K562 (cell line): ENCODE data around the gene ODAD3. TPM values are rescaled to one million over a fixed set of nuclear protein-coding genes. Genes with fewer than 3 reads are reported as not detected.

Experiments used
- ATAC-seq: fragments of 200-7000 bp; cut with Tn5 transposase; 3 replicates; pipeline ENCODE4 v1.9.1; 2020; ENCODE audit warnings: moderate library complexity
- BruUV-seq: library from RNA; stranded (reverse); fragments of 400-500 nt; replicated peaks from 2 replicates; lab custom pipeline; 2021; lab: Mats Ljungman, UMichigan
- CTCF ChIA-PET: fragments of 300-600 bp; formaldehyde crosslinking; extraction: SDS; loops from one replicate; lab custom pipeline; 2021; ENCODE audit warnings: low intra/inter-chr PET ratio; lab: Yijun Ruan, JAX
- POLR2A ChIA-PET: fragments of 300-600, 350-650 bp; sonication (Branson Sonifier 250); formaldehyde crosslinking; extraction: SDS; loops from one replicate; lab custom pipeline; 2021; ENCODE audit warnings: antibody characterized with exemption, inconsistent platforms; lab: Yijun Ruan, JAX
- DNase-seq, 4 experiments: peaks; one replicate each; pipeline versions ENCODE4 v3.0.0 to v3.0.0-alpha.2; 2011 to 2018; ENCODE audit warnings: low spot score in 3 of 4, mixed read lengths in 3 of 4; ENCODE audit errors: extremely low read depth in 1 of 4
- FAIRE-seq: peaks from 2 replicates; lab custom pipeline; 2011; peaks lifted over from hg19 to GRCh38; lab: Jason Lieb, UNC
- H2AFZ ChIP-seq: 2 replicates; pipeline ENCODE4 v1.6.0; 2011; ENCODE audit warnings: low read depth, low read length, control low read depth, inconsistent platforms
- H3K27ac ChIP-seq: fragments of 200-600 bp; 3 replicates; pipeline ENCODE4 v1.8.0; 2011; ENCODE audit warnings: low read depth, mild to moderate bottlenecking, control low read depth, inconsistent platforms, low read length, moderate library complexity, mixed read lengths; ENCODE audit errors: extremely low read depth
- H3K27me3 ChIP-seq, 2 experiments: fragments of 300-600 bp in 1 of 2; 2 replicates in 1 of 2; 3 replicates in 1 of 2; pipeline versions ENCODE4 v1.6.0 to v1.8.0; 2011; ENCODE audit warnings: inconsistent platforms in 2 of 2, low read length in 2 of 2, mild to moderate bottlenecking in 1 of 2, mixed read lengths in 1 of 2, moderate library complexity in 1 of 2; ENCODE audit not compliant: control insufficient read depth in 2 of 2, insufficient read depth in 2 of 2
- H3K36me3 ChIP-seq: fragments of 300-600 bp; 3 replicates; pipeline ENCODE4 v1.8.0; 2011; ENCODE audit warnings: mild to moderate bottlenecking, low read length, inconsistent platforms; ENCODE audit not compliant: control insufficient read depth, insufficient read depth
- H3K4me1 ChIP-seq, 2 experiments: fragments of 200-600 bp in 1 of 2; replicated peaks in 1 of 2; 2 replicates in 1 of 2; 3 replicates in 1 of 2; pipeline versions ENCODE4 v1.5.1 to v1.8.0; 2011; ENCODE audit warnings: inconsistent platforms in 2 of 2, low read length in 2 of 2, mild to moderate bottlenecking in 1 of 2, mixed read lengths in 1 of 2, moderate library complexity in 1 of 2; ENCODE audit not compliant: control insufficient read depth in 2 of 2, insufficient read depth in 2 of 2
- H3K4me2 ChIP-seq: 2 replicates; pipeline ENCODE4 v1.6.1; 2011; ENCODE audit warnings: low read length, control low read depth, inconsistent platforms, mixed read lengths; ENCODE audit not compliant: insufficient read depth
- H3K4me3 ChIP-seq: fragments of 200-600 bp; sonication (generic), shearing (Covaris generic); 2 replicates; pipeline ENCODE4 v1.5.1; 2016; ENCODE audit warnings: control low read depth, inconsistent platforms
- H3K79me2 ChIP-seq: fragments of 200-600 bp; 3 replicates; pipeline ENCODE4 v1.8.0; 2011; ENCODE audit warnings: low read length, inconsistent platforms; ENCODE audit not compliant: control insufficient read depth, insufficient read depth
- H3K9ac ChIP-seq, 2 experiments: 2 replicates each; pipeline versions ENCODE4 v1.6.0 to v1.6.1; 2011; ENCODE audit warnings: low read depth in 2 of 2, low read length in 2 of 2, control low read depth in 1 of 2, inconsistent platforms in 1 of 2, mild to moderate bottlenecking in 1 of 2, mixed read lengths in 1 of 2; ENCODE audit not compliant: insufficient read depth in 1 of 2
- H3K9me1 ChIP-seq: one replicate; pipeline ENCODE4 v1.6.0; 2011; ENCODE audit warnings: inconsistent platforms, mild to moderate bottlenecking, low read length, moderate library complexity; ENCODE audit not compliant: control insufficient read depth, insufficient read depth
- H3K9me3 ChIP-seq: replicated peaks from 2 replicates; pipeline ENCODE4 v1.5.1; 2011; ENCODE audit warnings: low read depth, low read length, inconsistent platforms; ENCODE audit not compliant: control insufficient read depth, insufficient read depth
- H4K20me1 ChIP-seq: replicated peaks from 2 replicates; pipeline ENCODE4 v1.6.1; 2011; ENCODE audit warnings: low read length, inconsistent platforms, mixed read lengths; ENCODE audit not compliant: control insufficient read depth, insufficient read depth
- ESRRA ChIP-seq: fragments of 450-650 bp; IDR thresholded peaks from 2 replicates; pipeline ENCODE4 v1.6.1; 2014; ENCODE audit warnings: low read depth, mild to moderate bottlenecking, moderate library complexity, borderline replicate concordance
- EZH2 ChIP-seq: IDR thresholded peaks from 2 replicates; pipeline ENCODE4 v1.6.1; 2012; ENCODE audit warnings: low read depth, mild to moderate bottlenecking, inconsistent platforms, low read length, borderline replicate concordance
- KDM5B ChIP-seq: fragments of 200-600 bp; sonication (generic); IDR thresholded peaks from 2 replicates; pipeline ENCODE4 v1.6.1; 2012; ENCODE audit warnings: low read depth, mild to moderate bottlenecking, moderate library complexity, low read length, control low read depth, inconsistent platforms; ENCODE audit not compliant: insufficient replicate concordance
- NR1H2 ChIP-seq: sonication (generic); formaldehyde crosslinking; IDR thresholded peaks from 2 replicates; pipeline ENCODE4 v1.4.0; 2020; ENCODE audit warnings: mild to moderate bottlenecking, missing genetic modification reagents
- NR2C1 ChIP-seq, 2 experiments: fragments of 450-650 bp; IDR thresholded peaks; 2 replicates each; pipeline ENCODE4 v1.6.1; 2017; ENCODE audit warnings: mild to moderate bottlenecking in 2 of 2, antibody characterized with exemption in 1 of 2, inconsistent platforms in 1 of 2, missing compliant biosample characterization in 1 of 2, missing genetic modification characterization in 1 of 2
- NR2C2 ChIP-seq, 2 experiments: fragments of 200-800 bp in 1 of 2; sonication (Bioruptor generic) in 1 of 2; sonication (generic) in 1 of 2; formaldehyde crosslinking in 1 of 2; IDR thresholded peaks; 2 replicates each; pipeline versions ENCODE4 v1.6.1 to v1.8.0; 2016 to 2022; ENCODE audit warnings: mild to moderate bottlenecking in 1 of 2, missing compliant biosample characterization in 1 of 2, missing genetic modification characterization in 1 of 2, missing genetic modification reagents in 1 of 2
- WGBS: fragments of 100-300 bp; shearing (Covaris generic); methylation state at CpG from one replicate; pipeline ENCODE4 v1.1.6; 2016; ENCODE audit warnings: low coverage, mixed read lengths; ENCODE audit not compliant: insufficient coverage; ENCODE audit errors: missing lambda C conversion rate; 5-methylcytosine and 5-hydroxymethylcytosine counted together
- in situ Hi-C: fragments of 300-500 bp; cut with MboI; formaldehyde crosslinking; loops from 4 replicates; pipeline ENCODE4 v1.15.0; 2018; ENCODE audit warnings: inconsistent platforms, mixed read lengths
- intact Hi-C: fragments of 100-400 bp; cut with micrococcal nuclease; formaldehyde crosslinking; loops from 2 replicates; pipeline ENCODE4 v1.14.2; 2022
- polyA plus RNA-seq, 8 experiments: library from polyadenylated mRNA; depleted of rRNA in 4 of 8; stranded (reverse) in 5 of 8; unstranded in 3 of 8; fragments of >200 nt; fragmentation: Nextera tagmentation in 2 of 8; fragmentation: Illumina TruSeq in 1 of 8; extraction: Ambion mirVana in 2 of 8; extraction: Trizol in 1 of 8; gene quantifications; 2 replicates each; pipeline versions ENCODE4 v1.2.1 to v1.2.3, GENCODE V29; 2011 to 2014; ENCODE audit warnings: inconsistent platforms in 1 of 8, missing spikeins in 1 of 8
- total RNA-seq, 7 experiments: library from RNA; depleted of rRNA in 6 of 7; stranded (reverse); fragments of >200 nt in 6 of 7; fragmentation: Illumina TruSeq in 2 of 7; extraction: Trizol in 2 of 7; gene quantifications; 2 replicates each; pipeline versions ENCODE4 v1.2.1 to v1.2.3, GENCODE V29; 2011 to 2021; ENCODE audit warnings: low replicate concordance in 1 of 7

ODAD3 gene
- total and polyA plus RNA-seq, 9 of the 15 experiments (the other 6 are each of a cell fraction or from before 2014, with no cell fraction given), result 0.07 to 0.72 (median 0.14) TPM; not detected in 2

DNA sequence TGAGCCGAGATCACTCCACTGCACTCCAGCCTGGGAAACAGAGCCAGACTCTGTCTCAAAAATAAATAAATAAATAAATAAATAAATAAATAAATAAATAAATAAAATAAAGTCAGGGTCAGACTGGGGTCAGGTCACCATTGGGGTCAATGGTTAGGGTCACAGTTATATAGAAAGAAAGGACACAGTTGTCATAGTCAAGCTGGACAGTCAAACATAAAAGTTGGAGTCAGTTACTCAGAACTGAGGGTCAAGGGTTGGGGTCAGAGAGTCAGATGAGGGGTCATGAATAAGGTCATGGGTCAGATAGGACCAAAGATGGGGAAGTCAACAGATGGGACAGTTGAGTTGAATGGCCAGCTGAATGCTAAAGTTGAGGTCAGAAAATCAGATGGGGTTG lies 34.1 kb downstream of the ODAD3 start:
- WGBS, result 18% methylated on average over 1 of the region's 1 CpG
- ChIA-PET CTCF (no interaction called here), POLR2A (interaction anchor here (1.0 kb wide), 1 partner anchor 26 kb away, joined by 3 read pairs; no protein-coding TSS in a partner anchor)
- H4K20me1 ChIP-seq, result no peaks in the 10 kb centered on the region
- no peak overlapping the region for H3K4me3 ChIP-seq
- peaks cover 6 to 19% of the 10 kb centered on the region in 2 experiments; a peak in 4 of 5 replicates for H3K4me1 ChIP-seq
- no peaks in the 10 kb centered on the region for H3K9me1 ChIP-seq
- H3K27ac ChIP-seq, result no peak overlapping the region
- intact Hi-C loops (no loop called here), in situ Hi-C loops (no loop called here)
- H3K27me3 ChIP-seq, result no peaks in the 10 kb centered on the region
- no peak for TF ChIP-seq EZH2
- TF ChIP-seq ESRRA, result peak; percentile 64
- TF ChIP-seq NR2C2 (CRISPR knock-in tag; IDR thresholded peaks at IDR 0.05), result peak; percentile 92
- peak; percentile 82 for TF ChIP-seq NR2C2 (tag; IDR thresholded peaks at IDR 0.05)
- TF ChIP-seq KDM5B, result no peak
- 0 out of 2 replicates have a peak, but pooled peaks have one; percentile 53 for TF ChIP-seq NR1H2 (CRISPR knock-in tag)
- TF ChIP-seq NR2C1 (IDR thresholded peaks at IDR 0.05), result peak; percentile 93
- peak; percentile 92 for TF ChIP-seq NR2C1 (tag; IDR thresholded peaks at IDR 0.05)
- no peak overlapping the region for H2AFZ ChIP-seq
- no TSS peak for BruUV-seq
- FAIRE-seq (no peak), DNase-seq (peak in 3 of 4 experiments; percentile 11 to 41 (median 37)), ATAC-seq (no peak)
- H3K36me3 ChIP-seq, result no peaks in the 10 kb centered on the region
- no peaks in the 10 kb centered on the region for H3K9me3 ChIP-seq
- H3K79me2 ChIP-seq, result no peaks in the 10 kb centered on the region
- H3K9ac ChIP-seq, result no peak overlapping the region
- H3K4me2 ChIP-seq, result no peak overlapping the region
